Stimulated activated naive CD8-positive, alpha-beta T cell treated with anti-CD3 and anti-CD28 coated beads, Interleukin-15, amount 100 ng/mL, for 72 hours (primary cell): ENCODE measurements around the gene POFUT2.

Experiments used
- ATAC-seq: fragments of 150-1000 bp; cut with Tn5 transposase; 2 replicates; pipeline ENCODE4 v1.10.0; 2021; ENCODE audit warnings: mild to moderate bottlenecking, moderate library complexity
- DNase-seq, 2 donors: peaks; one replicate each; pipeline ENCODE4 v3.0.0; 2021 to 2022
- H3K27ac Mint-ChIP-seq, 2 donors: one replicate each; pipeline ENCODE4 v1.8.0; 2022; ENCODE audit warnings: mild to moderate bottlenecking in 2 of 2, mixed read lengths in 2 of 2, moderate library complexity in 2 of 2
- H3K27me3 Mint-ChIP-seq: one replicate; pipeline ENCODE4 v1.8.0; 2022; ENCODE audit warnings: mixed read lengths
- H3K4me1 Mint-ChIP-seq: one replicate; pipeline ENCODE4 v1.8.0; 2022; ENCODE audit warnings: mild to moderate bottlenecking, mixed read lengths
- H3K4me3 Mint-ChIP-seq, 2 donors: one replicate each; pipeline ENCODE4 v1.8.0; 2022; ENCODE audit warnings: mild to moderate bottlenecking in 2 of 2, mixed read lengths in 2 of 2, moderate library complexity in 1 of 2
- H3K9me3 Mint-ChIP-seq, 2 donors: one replicate each; pipeline ENCODE4 v1.8.0; 2022; ENCODE audit warnings: mixed read lengths in 2 of 2

Gene POFUT2

GRCh38 chr21:45329261-45330074 lies 41.8 kb upstream of the POFUT2 start:
- Mint-ChIP-seq H3K9me3 (no peaks in the 10 kb centered on the region), H3K4me1 (peaks cover 25% of the 10 kb centered on the region), H3K27ac (peak overlapping the region in 1 of 2 donors; percentile 44), H3K27me3 (no peaks in the 10 kb centered on the region), H3K4me3 (no peak overlapping the region)
- DNase-seq: no peak
- ATAC-seq: no peak

GRCh38 chr21:45328198-45329091 lies 40.8 kb upstream of the POFUT2 start:
- no peaks in the 10 kb centered on the region for H3K9me3 Mint-ChIP-seq
- DNase-seq (no peak), ATAC-seq (no peak)
- H3K27me3 Mint-ChIP-seq: no peaks in the 10 kb centered on the region
- no peak overlapping the region for H3K4me3 Mint-ChIP-seq
- peaks cover 34% of the 10 kb centered on the region for H3K4me1 Mint-ChIP-seq
- H3K27ac Mint-ChIP-seq: no peak overlapping the region

- H3K27ac Mint-ChIP-seq: no peak overlapping the region
- H3K9me3 Mint-ChIP-seq: no peaks in the 10 kb centered on the region
- DNase-seq: no peak
- no peaks in the 10 kb centered on the region for H3K27me3 Mint-ChIP-seq
- peaks cover 42% of the 10 kb centered on the region for H3K4me1 Mint-ChIP-seq
- ATAC-seq: no peak
- H3K4me3 Mint-ChIP-seq: no peak overlapping the region
These were observed 39.9 kb upstream of the POFUT2 start for GRCh38 chr21:45327441-45328197.

- Mint-ChIP-seq H3K9me3 (no peaks in the 10 kb centered on the region), H3K27ac (no peak overlapping the region)
These were observed 39.3 kb upstream of the POFUT2 start for GRCh38 chr21:45326891-45327440.

GRCh38 chr21:45326169-45326851 lies 38.6 kb upstream of the POFUT2 start:
- no peaks in the 10 kb centered on the region for H3K9me3 Mint-ChIP-seq
- no peak overlapping the region for H3K27ac Mint-ChIP-seq
- ATAC-seq: no peak

More at GRCh38 chr21:45326891-45327440, 39.3 kb upstream of the POFUT2 start:
- Mint-ChIP-seq H3K4me3 (no peak overlapping the region), H3K27me3 (no peaks in the 10 kb centered on the region), H3K4me1 (peaks cover 49% of the 10 kb centered on the region)
- no peak for DNase-seq
- ATAC-seq: no peak

GRCh38 chr21:45325206-45326168 lies 37.8 kb upstream of the POFUT2 start:
- ATAC-seq (peak; percentile 5), DNase-seq (no peak)
- Mint-ChIP-seq H3K4me3 (no peak overlapping the region), H3K4me1 (peaks cover 55% of the 10 kb centered on the region), H3K27me3 (no peaks in the 10 kb centered on the region), H3K9me3 (no peaks in the 10 kb centered on the region), H3K27ac (no peak overlapping the region)

More at GRCh38 chr21:45326169-45326851, 38.6 kb upstream of the POFUT2 start:
- no peak for DNase-seq
- Mint-ChIP-seq H3K4me3 (no peak overlapping the region), H3K4me1 (peaks cover 55% of the 10 kb centered on the region), H3K27me3 (no peaks in the 10 kb centered on the region)

- ATAC-seq (no peak), DNase-seq (no peak)
- peaks cover 55% of the 10 kb centered on the region for H3K4me1 Mint-ChIP-seq
- H3K4me3 Mint-ChIP-seq: no peak overlapping the region
- no peaks in the 10 kb centered on the region for H3K27me3 Mint-ChIP-seq
- H3K27ac Mint-ChIP-seq: no peak overlapping the region
- H3K9me3 Mint-ChIP-seq: no peaks in the 10 kb centered on the region
These were observed 37.0 kb upstream of the POFUT2 start for GRCh38 chr21:45324489-45325205.

- Mint-ChIP-seq H3K27me3 (no peaks in the 10 kb centered on the region), H3K4me3 (peak overlapping the region in 1 of 2 donors; percentile 51), H3K9me3 (no peaks in the 10 kb centered on the region), H3K4me1 (peaks cover 61% of the 10 kb centered on the region), H3K27ac (peak overlapping the region; percentile 52 to 59)
- ATAC-seq (no peak), DNase-seq (no peak)
These were observed 36.0 kb upstream of the POFUT2 start for GRCh38 chr21:45323487-45324311.

GRCh38 chr21:45322960-45323461 lies 35.3 kb upstream of the POFUT2 start:
- ATAC-seq: no peak

GRCh38 chr21:45322231-45322959 lies 34.7 kb upstream of the POFUT2 start:
- no peaks in the 10 kb centered on the region for H3K9me3 Mint-ChIP-seq
- peak overlapping the region in 1 of 2 donors; percentile 51 for H3K4me3 Mint-ChIP-seq
- no peak for ATAC-seq
- H3K27ac Mint-ChIP-seq: no peak overlapping the region
- no peak for DNase-seq
- peaks cover 61% of the 10 kb centered on the region for H3K4me1 Mint-ChIP-seq
- no peaks in the 10 kb centered on the region for H3K27me3 Mint-ChIP-seq

More at GRCh38 chr21:45322960-45323461, 35.3 kb upstream of the POFUT2 start:
- no peaks in the 10 kb centered on the region for H3K27me3 Mint-ChIP-seq
- peak overlapping the region in 1 of 2 donors; percentile 63 for H3K27ac Mint-ChIP-seq
- H3K4me1 Mint-ChIP-seq: peaks cover 61% of the 10 kb centered on the region
- no peaks in the 10 kb centered on the region for H3K9me3 Mint-ChIP-seq
- peak overlapping the region in 1 of 2 donors; percentile 51 for H3K4me3 Mint-ChIP-seq
- DNase-seq: no peak

GRCh38 chr21:45320261-45321025 lies 32.7 kb upstream of the POFUT2 start:
- ATAC-seq: peak; percentile 7
- Mint-ChIP-seq H3K27me3 (no peaks in the 10 kb centered on the region), H3K27ac (no peak overlapping the region)

More at GRCh38 chr21:45320261-45321025, 32.7 kb upstream of the POFUT2 start:
- no peaks in the 10 kb centered on the region for H3K9me3 Mint-ChIP-seq
- peaks cover 46% of the 10 kb centered on the region for H3K4me1 Mint-ChIP-seq
- H3K4me3 Mint-ChIP-seq: no peak overlapping the region
- DNase-seq: no peak
